ENCODE measurements around the gene CHMP4A.

Gene CHMP4A

GRCh38 chr14:24212924-24213865 is at the start of gene CHMP4A:
TSS of gene CHMP4A (minus strand) at chr14:24213488. CDS start at chr14:24213439, 49 bp downstream.
- DNase-seq: peak; percentile 97

GRCh38 chr14:24261969-24262327 is 48.7 kb upstream of the CHMP4A start:
- no peak for DNase-seq

- DNase-seq: no peak
These were observed 48.1 kb upstream of the CHMP4A start for GRCh38 chr14:24261256-24261968.

GRCh38 chr14:24260780-24261157 is 47.5 kb upstream of the CHMP4A start:
- no peak for DNase-seq

GRCh38 chr14:24260026-24260779 is 46.9 kb upstream of the CHMP4A start:
- no peak for DNase-seq

GRCh38 chr14:24259282-24260025 is 46.2 kb upstream of the CHMP4A start:
- DNase-seq: no peak

- no peak for DNase-seq
These were observed 45.4 kb upstream of the CHMP4A start for GRCh38 chr14:24258548-24259265.

GRCh38 chr14:24258119-24258518 is 44.8 kb upstream of the CHMP4A start:
- DNase-seq: no peak

- DNase-seq: no peak
These were observed 43.7 kb upstream of the CHMP4A start for GRCh38 chr14:24256960-24257359.

- DNase-seq: no peak
These were observed 42.8 kb upstream of the CHMP4A start for GRCh38 chr14:24255931-24256711.

- DNase-seq: no peak
These were observed 42.1 kb upstream of the CHMP4A start for GRCh38 chr14:24255438-24255837.

- DNase-seq: no peak
These were observed 41.5 kb upstream of the CHMP4A start for GRCh38 chr14:24254630-24255392.

GRCh38 chr14:24253936-24254335 is 40.6 kb upstream of the CHMP4A start:
- DNase-seq: no peak

- DNase-seq: no peak
These were observed 39.2 kb upstream of the CHMP4A start for GRCh38 chr14:24252289-24253124.

GRCh38 chr14:24251880-24252288 is 38.6 kb upstream of the CHMP4A start:
- DNase-seq: no peak

- no peak for DNase-seq
These were observed 37.1 kb upstream of the CHMP4A start for GRCh38 chr14:24250354-24250753.

- no peak for DNase-seq
These were observed 36.1 kb upstream of the CHMP4A start for GRCh38 chr14:24249230-24250021.

- no peak for DNase-seq
These were observed 34.1 kb upstream of the CHMP4A start for GRCh38 chr14:24247422-24247821.

Data from NCI-H146 (cell line).